GM12874 (cell line): ENCODE results near the gene SPTBN5.

Experiments used
- CTCF ChIP-seq: IDR thresholded peaks from 2 replicates; pipeline ENCODE4 v1.5.1; 2011; ENCODE audit warnings: low read depth, mild to moderate bottlenecking, control low read depth, low read length, moderate library complexity; ENCODE audit not compliant: insufficient read depth

Gene SPTBN5

GRCh38 chr15:41876689-41877088 lies 17.2 kb downstream of the SPTBN5 start:
- no peak for TF ChIP-seq CTCF

- no peak for TF ChIP-seq CTCF
Observed at GRCh38 chr15:41876007-41876406, 17.8 kb downstream of the SPTBN5 start.

GRCh38 chr15:41874736-41875135 lies 19.1 kb downstream of the SPTBN5 start:
- no peak for TF ChIP-seq CTCF

GRCh38 chr15:41873711-41874110 lies 20.1 kb downstream of the SPTBN5 start:
- no peak for TF ChIP-seq CTCF

- no peak for TF ChIP-seq CTCF
Observed at GRCh38 chr15:41872166-41872747, 21.6 kb downstream of the SPTBN5 start.

GRCh38 chr15:41871175-41871905 lies 22.5 kb downstream of the SPTBN5 start:
- TF ChIP-seq CTCF = no peak

- TF ChIP-seq CTCF = no peak
Observed at GRCh38 chr15:41870689-41871081, 23.2 kb downstream of the SPTBN5 start.
